GM23338 (cell line): ENCODE measurements around the gene VRK3. TPM values are rescaled to one million over a fixed set of nuclear protein-coding genes. Genes with fewer than 3 reads are reported as not detected.

Experiments used
- ATAC-seq: fragments of 200-7000 bp; cut with Tn5 transposase; 3 replicates; pipeline ENCODE4 v1.9.1; 2020
- DNase-seq: peaks from one replicate; pipeline ENCODE4 v3.0.0-alpha.2; 2015; ENCODE audit warnings: low spot score
- H2AFZ ChIP-seq: fragments of 200-600 bp; sonication (generic); 2 replicates; pipeline ENCODE4 v1.8.0; 2016; ENCODE audit warnings: antibody characterized with exemption, mild to moderate bottlenecking, moderate library complexity
- H3F3A ChIP-seq: fragments of 200-600 bp; sonication (generic); replicated peaks from 2 replicates; pipeline ENCODE4 v1.8.0; 2017; ENCODE audit warnings: antibody characterized with exemption, mixed run types, low read depth
- H3K27ac ChIP-seq: fragments of 200-600 bp; sonication (generic); 2 replicates; pipeline ENCODE4 v1.6.1; 2016; ENCODE audit warnings: low read depth
- H3K27me3 ChIP-seq: fragments of 200-600 bp; sonication (generic); 2 replicates; pipeline ENCODE4 v1.8.0; 2016; ENCODE audit warnings: mild to moderate bottlenecking, mixed run types, moderate library complexity; ENCODE audit not compliant: insufficient read depth
- H3K36me3 ChIP-seq: fragments of 200-600 bp; sonication (generic); 2 replicates; pipeline ENCODE4 v1.8.0; 2016; ENCODE audit warnings: mild to moderate bottlenecking; ENCODE audit not compliant: insufficient read depth
- H3K4me1 ChIP-seq: fragments of 200-600 bp; sonication (generic); 2 replicates; pipeline ENCODE4 v1.8.0; 2016; ENCODE audit warnings: mild to moderate bottlenecking, moderate library complexity; ENCODE audit not compliant: insufficient read depth
- H3K4me2 ChIP-seq: fragments of 200-600 bp; sonication (generic); 2 replicates; pipeline ENCODE4 v1.7.1; 2017; ENCODE audit warnings: mixed run types
- H3K4me3 ChIP-seq: fragments of 200-600 bp; sonication (generic); 2 replicates; pipeline ENCODE4 v1.6.1; 2016; ENCODE audit warnings: mixed run types
- H3K79me2 ChIP-seq: fragments of 200-600 bp; sonication (generic); replicated peaks from 2 replicates; pipeline ENCODE4 v1.8.0; 2017; ENCODE audit warnings: mild to moderate bottlenecking; ENCODE audit not compliant: insufficient read depth
- H3K9me2 ChIP-seq: fragments of 200-600 bp; sonication (generic); 2 replicates; pipeline ENCODE4 v1.8.0; 2017; ENCODE audit not compliant: insufficient read depth
- H4K20me1 ChIP-seq: fragments of 200-600 bp; sonication (generic); replicated peaks from 2 replicates; pipeline ENCODE4 v1.8.0; 2017; ENCODE audit warnings: mild to moderate bottlenecking; ENCODE audit not compliant: insufficient read depth
- H3K27ac Mint-ChIP-seq: 2 replicates; pipeline ENCODE4 v1.8.0; 2020; ENCODE audit warnings: inconsistent platforms, mild to moderate bottlenecking, moderate library complexity, mixed read lengths
- H3K27me3 Mint-ChIP-seq: 3 replicates; pipeline ENCODE4 v1.8.0; 2022; ENCODE audit warnings: low read depth, mild to moderate bottlenecking, moderate library complexity, mixed read lengths, inconsistent platforms; ENCODE audit not compliant: insufficient read depth, poor library complexity
- H3K36me3 Mint-ChIP-seq: 3 replicates; pipeline ENCODE4 v1.8.0; 2021; ENCODE audit warnings: low read depth, mild to moderate bottlenecking, inconsistent platforms, moderate library complexity, mixed read lengths
- H3K4me1 Mint-ChIP-seq: 3 replicates; pipeline ENCODE4 v1.8.0; 2020; ENCODE audit warnings: mild to moderate bottlenecking, inconsistent platforms, mixed read lengths
- H3K4me3 Mint-ChIP-seq: 3 replicates; pipeline ENCODE4 v1.8.0; 2021; ENCODE audit warnings: moderate library complexity, mild to moderate bottlenecking, inconsistent platforms, mixed read lengths
- H3K9me3 Mint-ChIP-seq: 3 replicates; pipeline ENCODE4 v1.8.0; 2020; ENCODE audit warnings: moderate library complexity, mild to moderate bottlenecking, inconsistent platforms, mixed read lengths
- CREB1 ChIP-seq: fragments of 250-450 bp; sonication (Bioruptor Pico); IDR thresholded peaks from 2 replicates; pipeline ENCODE4 v1.5.0; 2020; ENCODE audit warnings: low read depth, mild to moderate bottlenecking, moderate library complexity
- CTCF ChIP-seq, 2 experiments: fragments of 200-600 bp in 1 of 2; sonication (generic) in 1 of 2; conservative IDR thresholded peaks; 2 replicates each; pipeline versions ENCODE4 v1.5.1 to v1.6.1; 2016 to 2017; ENCODE audit warnings: antibody characterized with exemption in 2 of 2, low read depth in 2 of 2, mild to moderate bottlenecking in 2 of 2, moderate library complexity in 1 of 2
- EZH2phosphoT487 ChIP-seq: fragments of 200-600 bp; sonication (generic); IDR thresholded peaks from one replicate; pipeline ENCODE4 v1.8.1; 2018; ENCODE audit warnings: antibody characterized with exemption; ENCODE audit not compliant: unreplicated experiment
- JUNB ChIP-seq: IDR thresholded peaks from one replicate; pipeline ENCODE4 v1.6.1; 2016; ENCODE audit warnings: antibody characterized with exemption; ENCODE audit not compliant: unreplicated experiment
- NANOG ChIP-seq: IDR thresholded peaks from 2 replicates; pipeline ENCODE4 v1.6.1; 2016; ENCODE audit warnings: antibody characterized with exemption, borderline replicate concordance
- POLR2AphosphoS5 ChIP-seq: IDR thresholded peaks from 2 replicates; pipeline ENCODE4 v1.6.1; 2016; ENCODE audit warnings: antibody characterized with exemption, low read depth
- STAT1 ChIP-seq: IDR thresholded peaks from one replicate; pipeline ENCODE4 v1.6.1; 2016; ENCODE audit warnings: antibody characterized with exemption; ENCODE audit not compliant: unreplicated experiment
- ZNF114 ChIP-seq: fragments of 250-450 bp; sonication (Bioruptor Pico); IDR thresholded peaks from 2 replicates; pipeline ENCODE4 v1.5.0; 2020; ENCODE audit warnings: mild to moderate bottlenecking, moderate library complexity
- ZNF331 ChIP-seq: fragments of 250-450 bp; sonication (Bioruptor Pico); IDR thresholded peaks from 2 replicates; pipeline ENCODE4 v1.5.0; 2020; ENCODE audit warnings: low read depth, mild to moderate bottlenecking, moderate library complexity
- ZNF462 ChIP-seq: fragments of 250-450 bp; sonication (Bioruptor Pico); IDR thresholded peaks from 2 replicates; pipeline ENCODE4 v1.5.0; 2020; ENCODE audit warnings: mild to moderate bottlenecking, moderate library complexity
- polyA plus RNA-seq: library from polyadenylated mRNA; unstranded; fragments of >200 nt; fragmentation: Nextera tagmentation; extraction: Ambion mirVana; gene quantifications from 2 replicates; pipeline ENCODE4 v1.2.1, GENCODE V29; 2016
- total RNA-seq: library from RNA; depleted of rRNA; stranded (reverse); fragments of >200 nt; shearing (Covaris generic); gene quantifications from 2 replicates; pipeline ENCODE4 v1.2.3, GENCODE V29; 2014

Gene VRK3
- total and polyA plus RNA-seq, 2 experiments from 2014 or later: 17.4 to 29.1 TPM

GRCh38 chr19:49929611-49930482 is 95.3 kb downstream of the VRK3 start:
- H2AFZ ChIP-seq: peak overlapping the region; percentile 97

GRCh38 chr19:49929121-49929610 is 96.0 kb downstream of the VRK3 start, which contains the start of the genes ATF5 and NUP62:
ATF5 (plus strand) TSS chr19:49929205; CDS start chr19:49930851, 1,646 bp downstream.
NUP62 (minus strand) TSS chr19:49929504; CDS start chr19:49909807, 19,697 bp downstream.
- ATAC-seq (peak; percentile 40), DNase-seq (peak; percentile 85)
- no peaks in the 10 kb centered on the region for H3K9me2 ChIP-seq
- H3K79me2 ChIP-seq: peaks cover 55% of the 10 kb centered on the region
- peaks cover 17% of the 10 kb centered on the region for H3K36me3 ChIP-seq
- peak within 1 kb of the TSS; percentile 93 for H3K4me3 Mint-ChIP-seq
- H4K20me1 ChIP-seq: peaks cover 34% of the 10 kb centered on the region
- no peaks in the 10 kb centered on the region for H3K27me3 ChIP-seq
- peak within 1 kb of the TSS; percentile 99 for H3K27ac Mint-ChIP-seq
- peak within 1 kb of the TSS; percentile 99 for H3K4me3 ChIP-seq
- peaks cover 10% of the 10 kb centered on the region for H3K4me1 ChIP-seq
- peak within 1 kb of the TSS; percentile 98 for H3K27ac ChIP-seq
- peaks cover 81% of the 10 kb centered on the region for H3K36me3 Mint-ChIP-seq
- H3K4me1 Mint-ChIP-seq: peaks cover 29% of the 10 kb centered on the region
- peak within 1 kb of the TSS; percentile 97 for H2AFZ ChIP-seq
- peak within 1 kb of the TSS; percentile 100 for H3K4me2 ChIP-seq
- no peaks in the 10 kb centered on the region; the same call in none of the 2 replicates for H3F3A ChIP-seq
- H3K27me3 Mint-ChIP-seq: peaks cover 27% of the 10 kb centered on the region
- H3K9me3 Mint-ChIP-seq: peaks cover 14% of the 10 kb centered on the region
- no peak for TF ChIP-seq ZNF331 (CRISPR knock-in tag)
- no peak; the same call in none of the 2 replicates for TF ChIP-seq POLR2AphosphoS5
- TF ChIP-seq EZH2phosphoT487: no peak
- no peak for TF ChIP-seq NANOG
- TF ChIP-seq ZNF462 (CRISPR knock-in tag): no peak
- no peak for TF ChIP-seq ZNF114 (CRISPR knock-in tag)
- no peak for TF ChIP-seq CTCF (conservative IDR thresholded peaks at IDR 0.05; ENCODE audit: low read depth in 2 of 2)
- TF ChIP-seq CREB1 (CRISPR knock-in tag): no peak

More at GRCh38 chr19:49929611-49930482, 95.3 kb downstream of the VRK3 start:
- peaks cover 27% of the 10 kb centered on the region for H3K27me3 Mint-ChIP-seq
- H3K36me3 Mint-ChIP-seq: peaks cover 74% of the 10 kb centered on the region
- H3K9me2 ChIP-seq: no peaks in the 10 kb centered on the region
- DNase-seq: peak; percentile 98
- no peaks in the 10 kb centered on the region; the same call in none of the 2 replicates for H3F3A ChIP-seq
- H3K27ac Mint-ChIP-seq: peak overlapping the region; percentile 99
- peak overlapping the region; percentile 98 for H3K27ac ChIP-seq
- peaks cover 24% of the 10 kb centered on the region for H3K4me1 Mint-ChIP-seq
- peaks cover 48% of the 10 kb centered on the region for H3K79me2 ChIP-seq
- H3K4me2 ChIP-seq: peak overlapping the region; percentile 100
- peaks cover 14% of the 10 kb centered on the region for H3K9me3 Mint-ChIP-seq
- peaks cover 13% of the 10 kb centered on the region for H3K36me3 ChIP-seq
- H3K4me1 ChIP-seq: peaks cover 10% of the 10 kb centered on the region
- peaks cover 28% of the 10 kb centered on the region for H4K20me1 ChIP-seq
- no peaks in the 10 kb centered on the region for H3K27me3 ChIP-seq
- peak overlapping the region; percentile 99 for H3K4me3 ChIP-seq
- TF ChIP-seq STAT1 (no peak), POLR2AphosphoS5 (peak; percentile 95), ZNF331 (CRISPR knock-in tag) (no peak), CREB1 (CRISPR knock-in tag) (peak; percentile 62), JUNB (no peak)
- peak overlapping the region; percentile 93 for H3K4me3 Mint-ChIP-seq
- peak; percentile 83 for ATAC-seq
